Karpas-422 (cell line): ENCODE data around the gene SLC25A29. TPM values are rescaled to one million over a fixed set of nuclear protein-coding genes. Genes with fewer than 3 reads are reported as not detected.

Source experiments
- DNase-seq: peaks from one replicate; pipeline ENCODE4 v3.0.0-alpha.2; 2015
- H2AFZ ChIP-seq: fragments of 200-600 bp; sonication (generic); 2 replicates; pipeline ENCODE4 v1.6.1; 2014; ENCODE audit warnings: antibody characterized with exemption, low read length, mixed read lengths
- H3K27ac ChIP-seq: fragments of 200-600 bp; sonication (generic); 2 replicates; pipeline ENCODE4 v1.5.1; 2014; ENCODE audit warnings: mild to moderate bottlenecking, low read length, moderate library complexity
- H3K27me3 ChIP-seq: fragments of 200-600 bp; sonication (generic); 2 replicates; pipeline ENCODE4 v1.6.1; 2014; ENCODE audit warnings: low read length, mixed read lengths
- H3K36me3 ChIP-seq: fragments of 200-600 bp; sonication (generic); 2 replicates; pipeline ENCODE4 v1.6.1; 2014; ENCODE audit warnings: low read length, mixed read lengths; ENCODE audit not compliant: insufficient read depth
- H3K4me1 ChIP-seq: fragments of 200-600 bp; sonication (generic); 2 replicates; pipeline ENCODE4 v1.6.1; 2014; ENCODE audit warnings: mild to moderate bottlenecking, low read length, mixed read lengths
- H3K4me2 ChIP-seq: fragments of 200-600 bp; sonication (generic); 2 replicates; pipeline ENCODE4 v1.6.1; 2014; ENCODE audit warnings: low read length, low read depth, mild to moderate bottlenecking; ENCODE audit not compliant: poor library complexity, severe bottlenecking
- H3K4me3 ChIP-seq: fragments of 200-600 bp; sonication (generic); 2 replicates; pipeline ENCODE4 v1.5.1; 2014; ENCODE audit warnings: mild to moderate bottlenecking, antibody characterized with exemption, low read length, mixed read lengths
- H3K79me2 ChIP-seq: fragments of 200-600 bp; sonication (generic); 2 replicates; pipeline ENCODE4 v1.6.1; 2014; ENCODE audit warnings: mild to moderate bottlenecking, low read length, mixed read lengths
- H3K9ac ChIP-seq: fragments of 200-600 bp; sonication (generic); 2 replicates; pipeline ENCODE4 v1.6.0; 2014; ENCODE audit warnings: low read length
- H3K9me2 ChIP-seq: fragments of 200-600 bp; sonication (generic), shearing (Covaris generic); replicated peaks from 2 replicates; pipeline ENCODE4 v1.6.0; 2014; ENCODE audit warnings: mild to moderate bottlenecking, low read length, moderate library complexity; ENCODE audit not compliant: insufficient read depth
- H3K9me3 ChIP-seq: fragments of 300-700, 200-600 bp; sonication (generic); 2 replicates; pipeline ENCODE4 v1.6.1; 2014; ENCODE audit warnings: low read length, mixed read lengths
- H4K20me1 ChIP-seq: fragments of 200-600 bp; sonication (generic); 2 replicates; pipeline ENCODE4 v1.6.1; 2014; ENCODE audit warnings: mild to moderate bottlenecking, antibody characterized with exemption, low read length, low read depth; ENCODE audit not compliant: insufficient read depth
- total RNA-seq: library from RNA; depleted of rRNA; stranded (reverse); fragments of >200 nt; shearing (Covaris generic); gene quantifications from 2 replicates; pipeline ENCODE4 v1.2.3, GENCODE V29; 2014; ENCODE audit warnings: low replicate concordance

Gene SLC25A29
- total RNA-seq, 1 experiment from 2014 or later, result 29.4 TPM

DNA sequence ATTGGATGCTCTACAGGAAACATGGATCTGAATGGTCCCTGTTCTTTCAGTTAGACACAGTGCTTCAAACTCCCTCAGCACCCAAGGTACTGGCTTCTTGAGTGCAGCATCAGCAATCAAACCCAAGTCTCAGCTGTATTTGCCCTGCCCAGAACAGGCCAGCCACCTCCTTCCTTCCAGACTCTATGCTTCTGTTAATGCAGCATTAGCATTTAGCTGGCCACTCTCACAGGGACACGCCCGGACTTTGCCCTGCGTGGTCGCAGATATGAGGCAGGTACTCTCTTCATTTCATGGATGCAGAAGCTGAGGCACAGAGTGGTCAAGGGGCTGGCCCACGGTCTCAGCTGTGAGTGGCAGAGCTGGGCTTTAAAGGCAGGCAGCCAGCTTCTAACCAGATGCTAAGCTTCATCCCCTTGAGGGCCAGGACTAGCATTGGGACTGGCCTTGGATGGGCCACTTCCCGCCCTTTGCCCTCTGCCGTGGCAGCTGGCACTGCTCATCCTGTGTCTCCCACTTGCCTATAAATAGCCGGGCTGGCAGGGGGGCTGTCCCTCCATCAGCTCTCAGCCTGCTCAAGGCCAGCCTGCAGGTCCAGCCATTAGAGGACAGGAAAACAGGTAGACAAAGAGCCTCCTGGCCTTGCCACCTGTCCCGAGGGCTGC is 15.4 kb upstream of the SLC25A29 start:
- peaks cover 11% of the 10 kb centered on the region for H3K4me1 ChIP-seq
- no peak overlapping the region for H2AFZ ChIP-seq
- H3K27ac ChIP-seq, result no peak overlapping the region
- no peak for DNase-seq
- H3K79me2 ChIP-seq, result no peaks in the 10 kb centered on the region
- no peak overlapping the region for H3K4me3 ChIP-seq
- no peaks in the 10 kb centered on the region for H3K36me3 ChIP-seq
- H3K9me3 ChIP-seq, result no peaks in the 10 kb centered on the region
- H3K27me3 ChIP-seq, result no peaks in the 10 kb centered on the region; the same call in 1 of the 2 replicates
- H3K9me2 ChIP-seq, result no peaks in the 10 kb centered on the region
- no peak overlapping the region for H3K4me2 ChIP-seq
- no peaks in the 10 kb centered on the region for H4K20me1 ChIP-seq
- no peak overlapping the region for H3K9ac ChIP-seq

DNA sequence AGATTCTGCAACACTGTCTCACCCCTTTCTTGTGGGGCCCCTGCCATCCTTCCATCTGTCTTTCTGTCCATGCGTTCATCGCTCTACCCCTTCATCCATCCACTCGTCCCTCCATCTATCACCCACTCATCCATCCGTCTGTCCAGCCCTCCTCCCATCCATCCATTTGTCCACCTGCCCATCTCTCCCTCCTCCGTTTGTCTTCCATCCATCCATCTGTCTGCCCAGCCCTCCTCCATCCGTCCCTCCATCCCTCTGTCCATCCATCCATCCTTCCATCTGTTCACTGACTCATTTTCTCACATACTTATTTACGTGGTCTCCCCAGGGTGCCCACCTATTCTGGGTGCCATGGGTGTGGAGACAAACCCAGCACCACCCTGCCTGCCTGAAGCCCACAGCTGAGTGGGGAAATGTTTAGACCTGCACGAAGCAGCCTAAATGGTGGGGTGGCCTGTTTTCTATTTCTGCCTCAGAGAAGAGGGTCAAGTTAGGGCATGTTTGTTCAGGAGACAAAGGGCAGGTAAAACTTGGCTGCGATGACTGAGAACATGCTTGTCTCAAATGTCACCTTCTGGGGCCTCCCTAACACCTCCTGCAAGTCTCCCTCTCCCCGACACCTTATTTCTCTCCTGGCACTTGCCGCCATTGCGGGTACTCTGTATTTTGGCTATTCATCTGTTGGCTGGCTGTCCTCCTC is 14.1 kb upstream of the SLC25A29 start:
- Histone ChIP-seq H4K20me1 (no peaks in the 10 kb centered on the region), H3K27ac (no peak overlapping the region), H3K4me2 (no peak overlapping the region), H3K27me3 (no peaks in the 10 kb centered on the region), H3K9ac (no peak overlapping the region), H3K9me3 (no peaks in the 10 kb centered on the region), H3K9me2 (no peaks in the 10 kb centered on the region), H3K4me1 (peaks cover 11% of the 10 kb centered on the region), H3K79me2 (no peaks in the 10 kb centered on the region), H3K36me3 (no peaks in the 10 kb centered on the region), H3K4me3 (no peak overlapping the region), H2AFZ (no peak overlapping the region)
- DNase-seq, result no peak

DNA sequence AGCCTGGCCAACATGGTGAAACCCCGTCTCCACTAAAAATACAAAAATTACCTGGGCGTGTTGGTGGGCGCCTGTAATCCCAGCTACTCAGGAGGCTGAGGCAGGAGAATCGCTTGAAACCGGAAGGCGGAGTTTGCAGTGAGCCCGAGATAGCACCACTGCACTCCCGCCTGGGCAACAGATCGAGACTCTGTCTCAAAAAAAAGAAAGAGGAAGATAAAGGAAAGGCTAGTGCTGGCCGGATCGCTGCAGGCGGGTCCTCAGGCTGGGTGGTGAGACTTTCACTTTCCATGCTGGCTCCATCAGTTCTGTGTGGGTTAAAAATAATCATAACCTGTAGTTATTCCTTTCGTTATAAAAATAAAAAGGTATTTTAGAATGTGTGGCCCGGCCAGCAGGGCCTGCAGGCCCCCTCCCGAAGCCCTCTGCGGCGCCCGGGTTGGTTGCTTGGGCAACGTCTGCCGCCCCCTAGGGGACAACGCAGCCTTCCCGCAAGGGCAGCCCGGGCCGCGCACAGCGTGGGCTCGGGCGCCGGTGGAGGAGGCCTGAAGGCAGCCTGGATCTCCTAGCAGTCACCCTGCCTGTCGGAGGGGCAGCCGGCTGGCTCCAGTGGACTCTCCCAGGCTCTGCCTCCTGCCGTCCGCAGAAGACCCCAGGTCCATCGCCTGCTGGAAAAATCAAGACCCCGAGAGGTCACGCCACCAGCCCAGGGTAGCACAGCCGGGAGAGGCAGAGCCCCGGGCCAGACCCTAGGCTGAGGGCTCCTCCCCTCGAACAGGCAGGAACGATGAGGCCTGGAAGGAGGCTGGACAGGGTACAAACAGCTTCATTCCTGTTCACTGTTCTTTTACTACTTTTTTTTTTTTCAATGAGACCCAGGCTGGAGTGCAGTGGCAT is 11.9 kb upstream of the SLC25A29 start:
- peak overlapping the region; percentile 49 for H3K9ac ChIP-seq
- no peak overlapping the region for H3K27ac ChIP-seq
- H3K36me3 ChIP-seq, result no peaks in the 10 kb centered on the region
- peaks cover 11% of the 10 kb centered on the region for H3K4me1 ChIP-seq
- peak overlapping the region; percentile 57 for H3K4me2 ChIP-seq
- peak; percentile 91 for DNase-seq
- H3K27me3 ChIP-seq, result no peaks in the 10 kb centered on the region
- no peaks in the 10 kb centered on the region for H4K20me1 ChIP-seq
- H3K79me2 ChIP-seq, result no peaks in the 10 kb centered on the region
- no peaks in the 10 kb centered on the region for H3K9me2 ChIP-seq
- peak overlapping the region; percentile 27; the same call in 1 of the 2 replicates for H3K4me3 ChIP-seq
- H2AFZ ChIP-seq, result peak overlapping the region; percentile 73
- H3K9me3 ChIP-seq, result no peaks in the 10 kb centered on the region

DNA sequence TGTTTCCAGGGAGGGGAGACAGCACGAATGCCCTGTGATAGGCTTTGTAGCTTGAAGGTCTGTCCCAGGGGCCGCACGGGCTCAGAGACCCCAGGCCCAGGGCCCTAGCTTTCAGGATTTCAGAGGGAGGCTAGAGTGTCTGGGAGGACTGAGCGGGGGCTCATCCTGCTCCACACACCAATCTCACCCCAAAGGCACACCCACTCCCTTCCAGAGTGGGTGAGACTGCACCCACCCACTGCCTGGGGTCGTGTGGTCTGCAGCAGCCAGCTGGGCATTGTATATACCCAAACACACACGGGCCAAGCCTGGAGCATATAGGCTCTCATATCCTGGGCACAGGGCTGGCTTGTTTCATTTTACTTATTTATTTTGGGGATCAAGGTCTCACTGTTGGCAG is 11.1 kb upstream of the SLC25A29 start:
- Histone ChIP-seq H3K4me1 (peaks cover 16% of the 10 kb centered on the region), H3K79me2 (no peaks in the 10 kb centered on the region), H3K4me3 (peak overlapping the region; percentile 27; the same call in 1 of the 2 replicates), H3K27me3 (no peaks in the 10 kb centered on the region), H3K9me3 (no peaks in the 10 kb centered on the region), H2AFZ (no peak overlapping the region), H3K27ac (no peak overlapping the region), H3K4me2 (peak overlapping the region; percentile 57), H4K20me1 (no peaks in the 10 kb centered on the region), H3K9ac (peak overlapping the region; percentile 49), H3K36me3 (no peaks in the 10 kb centered on the region), H3K9me2 (no peaks in the 10 kb centered on the region)
- DNase-seq, result no peak

DNA sequence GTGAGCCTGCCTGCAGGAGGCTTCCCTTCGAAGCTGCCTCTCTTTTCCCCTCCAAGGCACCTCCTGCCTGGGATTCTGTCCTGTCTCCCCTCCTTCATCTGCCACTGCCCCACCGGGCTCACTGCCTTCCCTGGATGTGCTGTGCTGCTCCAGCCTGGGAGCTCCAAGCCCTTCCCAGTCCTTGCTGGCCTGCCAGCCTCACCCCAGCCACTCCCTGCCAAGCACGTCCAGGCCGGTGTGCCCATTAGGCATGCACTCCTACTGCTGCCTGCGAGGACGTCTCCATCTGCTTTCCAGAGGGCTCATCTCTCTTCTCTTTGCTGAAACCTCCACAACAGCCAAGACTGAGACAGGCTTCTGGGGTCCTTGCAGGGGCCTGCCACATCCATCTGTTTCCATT is 8.5 kb upstream of the SLC25A29 start:
- H3K9me2 ChIP-seq, result no peaks in the 10 kb centered on the region
- no peaks in the 10 kb centered on the region for H3K9me3 ChIP-seq
- no peak overlapping the region for H2AFZ ChIP-seq
- peaks cover 33% of the 10 kb centered on the region for H3K4me1 ChIP-seq
- H3K9ac ChIP-seq, result no peak overlapping the region
- H4K20me1 ChIP-seq, result no peaks in the 10 kb centered on the region
- no peak overlapping the region for H3K27ac ChIP-seq
- no peaks in the 10 kb centered on the region for H3K79me2 ChIP-seq
- H3K36me3 ChIP-seq, result no peaks in the 10 kb centered on the region
- H3K4me2 ChIP-seq, result no peak overlapping the region
- no peak overlapping the region for H3K4me3 ChIP-seq
- H3K27me3 ChIP-seq, result no peaks in the 10 kb centered on the region
- no peak for DNase-seq

DNA sequence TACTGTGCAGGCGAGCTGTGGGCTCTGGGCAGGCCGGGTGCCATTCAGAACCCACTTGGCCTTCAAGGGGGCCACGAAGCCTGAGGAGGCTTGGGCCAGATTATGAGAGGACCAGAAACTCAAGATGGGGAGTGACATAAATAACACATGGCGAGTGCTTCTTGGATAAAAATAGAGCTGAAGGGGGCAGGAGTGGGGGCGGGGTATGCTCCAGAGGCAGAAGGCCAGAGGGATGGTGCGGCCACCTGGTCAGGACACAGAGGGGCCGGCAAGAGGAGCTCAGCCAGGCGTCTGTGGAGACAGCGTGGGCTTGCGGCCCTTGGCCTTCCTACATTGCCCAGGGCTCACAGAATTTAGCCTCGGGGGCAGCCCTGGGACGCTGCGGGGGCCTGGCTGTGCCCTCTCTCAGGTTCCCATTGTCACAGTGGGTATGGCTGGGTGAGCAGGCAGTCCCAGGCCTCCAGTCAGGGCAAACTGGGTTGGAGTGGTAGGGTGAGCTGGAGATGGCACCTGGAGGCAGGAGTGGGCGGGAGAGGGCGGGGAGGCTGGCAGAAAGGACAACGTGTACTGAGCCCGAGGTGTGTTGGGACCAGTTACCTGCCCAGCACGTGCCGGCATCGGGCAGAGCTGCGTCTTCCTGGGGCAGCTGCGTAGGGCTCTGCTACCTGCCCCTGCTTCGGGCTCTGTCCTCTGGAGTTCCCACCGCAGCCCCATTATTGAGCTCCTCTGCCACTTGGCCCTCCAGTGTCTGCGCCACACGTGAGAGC is 7.4 kb upstream of the SLC25A29 start:
- no peaks in the 10 kb centered on the region for H3K9me2 ChIP-seq
- H4K20me1 ChIP-seq, result no peaks in the 10 kb centered on the region
- H3K36me3 ChIP-seq, result no peaks in the 10 kb centered on the region
- H3K9ac ChIP-seq, result no peak overlapping the region
- H3K4me2 ChIP-seq, result no peak overlapping the region
- no peak overlapping the region for H2AFZ ChIP-seq
- H3K27me3 ChIP-seq, result no peaks in the 10 kb centered on the region
- no peaks in the 10 kb centered on the region for H3K9me3 ChIP-seq
- no peak overlapping the region for H3K4me3 ChIP-seq
- H3K27ac ChIP-seq, result no peak overlapping the region
- DNase-seq, result no peak
- peaks cover 33% of the 10 kb centered on the region for H3K4me1 ChIP-seq
- no peaks in the 10 kb centered on the region for H3K79me2 ChIP-seq

DNA sequence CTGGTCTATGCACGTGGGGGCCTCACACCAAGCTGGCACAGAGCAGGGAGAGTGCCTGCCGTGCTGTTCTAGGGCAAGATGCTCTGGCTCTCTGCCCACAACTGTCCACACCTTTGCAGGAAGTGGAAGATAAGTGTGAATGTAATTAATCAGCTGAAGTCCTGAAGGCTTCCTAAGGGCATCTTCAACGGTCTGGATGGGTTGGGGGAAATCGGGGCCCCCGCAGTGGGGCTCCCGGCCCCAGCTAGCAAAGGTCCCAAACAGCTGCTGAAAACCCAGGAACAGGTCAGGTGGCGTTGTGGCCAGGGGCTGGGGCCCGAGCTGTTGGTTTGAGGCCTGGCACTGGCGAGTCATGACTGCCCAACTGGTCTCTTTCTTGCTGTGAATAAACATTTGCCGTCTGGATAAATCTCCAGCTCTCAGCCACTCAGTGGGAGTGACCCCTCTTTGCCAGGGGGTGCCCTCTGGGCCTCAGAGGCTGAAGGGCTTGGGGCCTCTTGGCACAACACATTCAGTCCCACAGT is 6.7 kb upstream of the SLC25A29 start:
- Histone ChIP-seq H3K9ac (peak overlapping the region; percentile 11; the same call in 1 of the 2 replicates), H4K20me1 (no peaks in the 10 kb centered on the region), H3K4me2 (no peak overlapping the region), H3K9me2 (no peaks in the 10 kb centered on the region), H3K4me3 (no peak overlapping the region), H3K9me3 (no peaks in the 10 kb centered on the region), H3K4me1 (peaks cover 26% of the 10 kb centered on the region), H3K79me2 (no peaks in the 10 kb centered on the region), H3K27me3 (no peaks in the 10 kb centered on the region), H3K36me3 (no peaks in the 10 kb centered on the region), H2AFZ (peak overlapping the region; percentile 25; the same call in 1 of the 2 replicates), H3K27ac (no peak overlapping the region)
- no peak for DNase-seq
